ENCODE measurements around the gene CALHM3. TPM values are rescaled to one million over a fixed set of nuclear protein-coding genes. Genes with fewer than 3 reads are reported as not detected.

Gene CALHM3
- total and polyA plus RNA-seq, 2 experiments from 2014 or later: not detected

DNA sequence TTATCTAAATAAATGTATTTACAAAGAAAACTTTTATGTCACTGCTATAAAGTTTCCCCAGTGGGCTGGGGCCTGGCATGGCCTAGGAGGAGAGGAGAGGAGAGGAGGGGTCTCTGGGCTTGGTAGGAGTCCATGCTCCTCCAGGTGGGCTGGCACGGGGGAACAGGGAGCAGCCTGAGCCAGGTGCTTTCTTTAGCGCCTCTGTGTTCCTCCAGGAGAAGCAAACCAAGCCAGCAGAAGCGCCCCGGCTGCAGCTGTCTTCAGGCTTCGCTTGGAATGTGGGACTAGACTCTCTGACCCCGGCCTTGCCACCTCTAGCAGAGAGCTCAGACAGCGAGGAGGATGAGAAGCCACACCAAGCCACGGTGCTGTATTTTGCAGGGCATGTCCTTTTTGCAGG is 37.4 kb downstream of the CALHM3 start:
- no peak overlapping the region for H3K4me2 ChIP-seq
- TF ChIP-seq EZH2 (IDR thresholded peaks at IDR 0.05; ENCODE audit: borderline replicate concordance): no peak
- H3K4me3 ChIP-seq: no peak overlapping the region
- H3K9me3 ChIP-seq (ENCODE audit: low read depth): no peaks in the 10 kb centered on the region
- H3K27ac ChIP-seq: no peak overlapping the region
- H2AFZ ChIP-seq: no peak overlapping the region
- H3K4me1 ChIP-seq (ENCODE audit: insufficient read depth): no peaks in the 10 kb centered on the region
- no peaks in the 10 kb centered on the region for H4K20me1 ChIP-seq (ENCODE audit: insufficient read depth, poor library complexity, severe bottlenecking)
- no peaks in the 10 kb centered on the region for H3K9me2 ChIP-seq (replicated peaks; ENCODE audit: insufficient read depth)
- H3K79me2 ChIP-seq: no peaks in the 10 kb centered on the region
- WGBS (ENCODE audit: low lambda C conversion rate, missing lambda C conversion rate): 91% methylated on average over 8 of the region's 8 CpGs
- no peaks in the 10 kb centered on the region for H3K27me3 ChIP-seq
- no peak for DNase-seq (ENCODE audit: low spot score)
- H3K36me3 ChIP-seq (replicated peaks; ENCODE audit: insufficient read depth, low read depth): no peaks in the 10 kb centered on the region

DNA sequence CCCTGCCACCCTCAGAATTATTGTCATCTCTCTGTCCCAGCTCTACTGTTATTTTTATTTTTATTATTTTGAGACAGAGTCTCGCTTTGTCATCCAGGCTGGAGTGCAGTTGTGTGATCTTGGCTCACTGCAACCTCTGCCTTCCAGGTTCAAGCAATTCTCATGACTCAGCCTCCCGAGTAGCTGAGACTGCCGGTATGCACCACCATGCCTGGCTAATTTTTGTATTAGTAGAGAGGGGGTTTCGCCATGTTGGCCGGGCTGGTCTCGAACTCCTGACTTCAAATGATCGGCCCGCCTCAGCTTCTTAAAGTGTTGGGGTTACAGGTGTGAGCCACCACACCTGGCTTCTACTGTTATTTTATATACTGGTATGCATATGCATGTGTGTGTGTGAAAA is 37.8 kb downstream of the CALHM3 start:
- 96% methylated on average over 8 of the region's 8 CpGs for WGBS (ENCODE audit: low lambda C conversion rate, missing lambda C conversion rate)
- H3K9me3 ChIP-seq (ENCODE audit: low read depth): no peaks in the 10 kb centered on the region
- no peaks in the 10 kb centered on the region for H3K4me1 ChIP-seq (ENCODE audit: insufficient read depth)
- TF ChIP-seq EZH2 (IDR thresholded peaks at IDR 0.05; ENCODE audit: borderline replicate concordance) (no peak), EZH2phosphoT487 (IDR thresholded peaks at IDR 0.05; ENCODE audit: low read depth, severe bottlenecking, unreplicated experiment) (no peak), CTCF (IDR thresholded peaks at IDR 0.05; ENCODE audit: poor library complexity) (no peak)
- H3K36me3 ChIP-seq (replicated peaks; ENCODE audit: insufficient read depth, low read depth): no peaks in the 10 kb centered on the region
- H3K27ac ChIP-seq: no peak overlapping the region
- no peak overlapping the region for H3K4me3 ChIP-seq
- no peaks in the 10 kb centered on the region for H3K79me2 ChIP-seq
- no peaks in the 10 kb centered on the region for H3K9me2 ChIP-seq (replicated peaks; ENCODE audit: insufficient read depth)
- H3K4me2 ChIP-seq: no peak overlapping the region
- H4K20me1 ChIP-seq (ENCODE audit: insufficient read depth, poor library complexity, severe bottlenecking): no peaks in the 10 kb centered on the region
- H3K27me3 ChIP-seq: no peaks in the 10 kb centered on the region
- no peak for DNase-seq (ENCODE audit: low spot score)
- H2AFZ ChIP-seq: no peak overlapping the region

DNA sequence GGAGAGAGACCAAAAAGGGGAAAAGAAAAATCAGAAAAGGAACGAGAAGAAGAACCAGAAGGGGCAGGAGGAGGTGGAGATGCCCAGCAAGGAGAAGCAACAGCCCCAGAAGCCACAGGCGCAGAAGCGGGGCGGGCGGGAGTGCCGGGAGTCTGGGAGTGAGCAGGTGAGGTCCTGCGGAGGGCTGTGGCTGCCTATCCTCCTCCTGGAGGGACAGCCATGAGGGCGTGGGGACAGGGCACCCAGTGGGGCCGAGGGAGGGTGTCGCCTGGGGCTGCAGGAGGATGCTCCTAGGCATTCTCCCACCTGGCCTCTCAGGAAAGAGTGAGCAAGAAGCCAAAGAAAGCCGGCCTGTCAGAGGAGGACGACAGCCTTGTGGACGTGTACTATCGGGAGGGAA is 38.6 kb downstream of the CALHM3 start:
- no peak for TF ChIP-seq CTCF (IDR thresholded peaks at IDR 0.05; ENCODE audit: poor library complexity)
- TF ChIP-seq EZH2phosphoT487 (IDR thresholded peaks at IDR 0.05; ENCODE audit: low read depth, severe bottlenecking, unreplicated experiment): no peak
- no peak for TF ChIP-seq EZH2 (IDR thresholded peaks at IDR 0.05; ENCODE audit: borderline replicate concordance)
- no peaks in the 10 kb centered on the region for H3K27me3 ChIP-seq
- no peaks in the 10 kb centered on the region for H3K9me3 ChIP-seq (ENCODE audit: low read depth)
- no peak overlapping the region for H3K4me2 ChIP-seq
- no peak overlapping the region for H3K27ac ChIP-seq
- no peaks in the 10 kb centered on the region for H3K36me3 ChIP-seq (replicated peaks; ENCODE audit: insufficient read depth, low read depth)
- H3K79me2 ChIP-seq: no peaks in the 10 kb centered on the region
- 94% methylated on average over 10 of the region's 14 CpGs for WGBS (ENCODE audit: low lambda C conversion rate, missing lambda C conversion rate)
- H3K4me1 ChIP-seq (ENCODE audit: insufficient read depth): no peaks in the 10 kb centered on the region
- DNase-seq (ENCODE audit: low spot score): no peak
- H3K4me3 ChIP-seq: no peak overlapping the region
- H3K9me2 ChIP-seq (replicated peaks; ENCODE audit: insufficient read depth): no peaks in the 10 kb centered on the region
- no peaks in the 10 kb centered on the region for H4K20me1 ChIP-seq (ENCODE audit: insufficient read depth, poor library complexity, severe bottlenecking)
- no peak overlapping the region for H2AFZ ChIP-seq

GRCh38 chr10:103439776-103440175 is 39.3 kb downstream of the CALHM3 start:
- H3K36me3 ChIP-seq (replicated peaks; ENCODE audit: insufficient read depth, low read depth): no peaks in the 10 kb centered on the region

More at GRCh38 chr10:103439776-103440175, 39.3 kb downstream of the CALHM3 start:
- Histone ChIP-seq H3K4me1 (ENCODE audit: insufficient read depth) (no peaks in the 10 kb centered on the region), H3K27ac (no peak overlapping the region), H3K4me2 (no peak overlapping the region), H4K20me1 (ENCODE audit: insufficient read depth, poor library complexity, severe bottlenecking) (no peaks in the 10 kb centered on the region), H3K9me3 (ENCODE audit: low read depth) (no peaks in the 10 kb centered on the region), H3K4me3 (no peak overlapping the region), H3K79me2 (no peaks in the 10 kb centered on the region), H2AFZ (no peak overlapping the region), H3K27me3 (no peaks in the 10 kb centered on the region), H3K9me2 (replicated peaks; ENCODE audit: insufficient read depth) (no peaks in the 10 kb centered on the region)
- 92% methylated on average over 4 of the region's 4 CpGs for WGBS (ENCODE audit: low lambda C conversion rate, missing lambda C conversion rate)
- TF ChIP-seq EZH2 (IDR thresholded peaks at IDR 0.05; ENCODE audit: borderline replicate concordance) (no peak), EZH2phosphoT487 (IDR thresholded peaks at IDR 0.05; ENCODE audit: low read depth, severe bottlenecking, unreplicated experiment) (no peak), CTCF (IDR thresholded peaks at IDR 0.05; ENCODE audit: poor library complexity) (no peak)
- DNase-seq (ENCODE audit: low spot score): no peak

Data from hepatocyte (in vitro differentiated cells).